H9 (cell line): ENCODE data around the gene PLA2G15. TPM values are rescaled to one million over a fixed set of nuclear protein-coding genes. Genes with fewer than 3 reads are reported as not detected.

Experiments used
- DNase-seq: peaks from one replicate; pipeline ENCODE4 v3.0.0-alpha.2; 2017
- H2AFZ ChIP-seq: one replicate; pipeline ENCODE4 v1.6.1; 2013; ENCODE audit warnings: mild to moderate bottlenecking, low read length, control low read depth, moderate library complexity
- H2AK5ac ChIP-seq: 2 replicates; pipeline ENCODE4 v1.6.1; 2013; ENCODE audit warnings: low read length, control low read depth, mixed read lengths; ENCODE audit not compliant: insufficient read length
- H2BK120ac ChIP-seq: one replicate; pipeline ENCODE4 v1.6.1; 2013; ENCODE audit warnings: low read depth, mild to moderate bottlenecking, low read length, control low read depth, inconsistent platforms; ENCODE audit not compliant: poor library complexity, severe bottlenecking
- H2BK12ac ChIP-seq: 2 replicates; pipeline ENCODE4 v1.6.1; 2013; ENCODE audit warnings: low read length, control low read depth, mixed read lengths, low read depth; ENCODE audit not compliant: insufficient read length
- H2BK15ac ChIP-seq: 2 replicates; pipeline ENCODE4 v1.6.1; 2013; ENCODE audit warnings: low read depth, low read length, control low read depth
- H2BK20ac ChIP-seq: one replicate; pipeline ENCODE4 v1.6.1; 2013; ENCODE audit warnings: low read depth, mild to moderate bottlenecking, low read length, control low read depth, inconsistent platforms; ENCODE audit not compliant: poor library complexity, severe bottlenecking
- H2BK5ac ChIP-seq: 2 replicates; pipeline ENCODE4 v1.6.1; 2013; ENCODE audit warnings: low read length, control low read depth, mixed read lengths; ENCODE audit not compliant: insufficient read length
- H3K14ac ChIP-seq: 2 replicates; pipeline ENCODE4 v1.6.1; 2013; ENCODE audit warnings: low read length, control low read depth; ENCODE audit not compliant: insufficient read depth
- H3K18ac ChIP-seq: 2 replicates; pipeline ENCODE4 v1.6.1; 2013; ENCODE audit warnings: low read depth, mild to moderate bottlenecking, mixed read lengths, low read length, control low read depth; ENCODE audit not compliant: insufficient read length
- H3K23ac ChIP-seq: 2 replicates; pipeline ENCODE4 v1.6.1; 2013; ENCODE audit warnings: low read length, control low read depth, mixed read lengths, low read depth; ENCODE audit not compliant: insufficient read length
- H3K23me2 ChIP-seq: 2 replicates; pipeline ENCODE4 v1.6.1; 2013; ENCODE audit warnings: low read depth, mild to moderate bottlenecking, mixed read lengths, low read length, control low read depth; ENCODE audit not compliant: insufficient read length, poor library complexity, severe bottlenecking
- H3K27ac ChIP-seq: 2 replicates; pipeline ENCODE4 v1.5.1; 2013; ENCODE audit warnings: low read length, control low read depth, mixed read lengths, low read depth; ENCODE audit not compliant: insufficient read length
- H3K27me3 ChIP-seq: 2 replicates; pipeline ENCODE4 v1.6.1; 2013; ENCODE audit warnings: low read length, control low read depth, inconsistent platforms; ENCODE audit not compliant: insufficient read depth
- H3K4ac ChIP-seq: 2 replicates; pipeline ENCODE4 v1.6.1; 2013; ENCODE audit warnings: low read depth, mild to moderate bottlenecking, control low read depth, inconsistent platforms, low read length, moderate library complexity
- H3K4me1 ChIP-seq: 2 replicates; pipeline ENCODE4 v1.6.1; 2013; ENCODE audit warnings: low read length, control low read depth, inconsistent platforms; ENCODE audit not compliant: insufficient read depth
- H3K4me2 ChIP-seq: 2 replicates; pipeline ENCODE4 v1.6.1; 2013; ENCODE audit warnings: low read length, control low read depth, mixed read lengths; ENCODE audit not compliant: insufficient read length, insufficient read depth
- H3K56ac ChIP-seq: 2 replicates; pipeline ENCODE4 v1.6.1; 2013; ENCODE audit warnings: low read depth, mild to moderate bottlenecking, mixed read lengths, low read length, control low read depth; ENCODE audit not compliant: insufficient read length
- H3K79me1 ChIP-seq: 2 replicates; pipeline ENCODE4 v1.6.1; 2013; ENCODE audit warnings: low read depth, mild to moderate bottlenecking, moderate library complexity, low read length, control low read depth, inconsistent platforms; ENCODE audit not compliant: insufficient read depth, poor library complexity, severe bottlenecking
- H3K79me2 ChIP-seq: 2 replicates; pipeline ENCODE4 v1.6.1; 2013; ENCODE audit warnings: low read length, control low read depth, inconsistent platforms; ENCODE audit not compliant: insufficient read depth
- H3K9ac ChIP-seq: 2 replicates; pipeline ENCODE4 v1.6.1; 2013; ENCODE audit warnings: low read length, control low read depth, mixed read lengths; ENCODE audit not compliant: insufficient read length; ENCODE audit errors: extremely low read depth
- H3K9me3 ChIP-seq: one replicate; pipeline ENCODE4 v1.6.1; 2013; ENCODE audit warnings: low read depth, low read length, inconsistent platforms; ENCODE audit not compliant: control insufficient read depth
- H3T11ph ChIP-seq: one replicate; pipeline ENCODE4 v1.6.1; 2013; ENCODE audit warnings: mild to moderate bottlenecking, low read length, control low read depth, inconsistent platforms
- H4K20me1 ChIP-seq: one replicate; pipeline ENCODE4 v1.6.1; 2013; ENCODE audit not compliant: control insufficient read depth, insufficient read length, insufficient read depth
- H4K5ac ChIP-seq: 2 replicates; pipeline ENCODE4 v1.6.1; 2013; ENCODE audit warnings: low read depth, mild to moderate bottlenecking, mixed read lengths, low read length, control low read depth; ENCODE audit not compliant: insufficient read length
- H4K8ac ChIP-seq: replicated peaks from 2 replicates; pipeline ENCODE4 v1.6.1; 2013; ENCODE audit warnings: low read length, control low read depth, mixed read lengths, low read depth; ENCODE audit not compliant: insufficient read length
- H4K91ac ChIP-seq: 2 replicates; pipeline ENCODE4 v1.6.1; 2013; ENCODE audit warnings: low read depth, mild to moderate bottlenecking, moderate library complexity, mixed read lengths, low read length, control low read depth; ENCODE audit not compliant: insufficient read length
- H3K27ac Mint-ChIP-seq, 3 experiments: 2 replicates in 2 of 3; 3 replicates in 1 of 3; pipeline ENCODE4 v1.8.0; 2020 to 2021; ENCODE audit warnings: mixed read lengths in 3 of 3, mild to moderate bottlenecking in 1 of 3, moderate library complexity in 1 of 3
- H3K27me3 Mint-ChIP-seq: 2 replicates; pipeline ENCODE4 v1.8.0; 2021; ENCODE audit warnings: low read depth, mild to moderate bottlenecking, moderate library complexity, mixed read lengths
- H3K36me3 Mint-ChIP-seq, 3 experiments: 2 replicates in 2 of 3; 3 replicates in 1 of 3; pipeline ENCODE4 v1.8.0; 2020 to 2021; ENCODE audit warnings: low read depth in 3 of 3, mixed read lengths in 3 of 3; ENCODE audit not compliant: insufficient read depth in 1 of 3
- H3K4me1 Mint-ChIP-seq, 2 experiments: 2 replicates each; pipeline ENCODE4 v1.8.0; 2020; ENCODE audit warnings: mixed read lengths in 2 of 2
- H3K4me3 Mint-ChIP-seq, 2 experiments: 2 replicates in 1 of 2; 3 replicates in 1 of 2; pipeline ENCODE4 v1.8.0; 2020 to 2021; ENCODE audit warnings: mild to moderate bottlenecking in 2 of 2, mixed read lengths in 2 of 2, moderate library complexity in 1 of 2
- H3K9me3 Mint-ChIP-seq, 2 experiments: 2 replicates in 1 of 2; 3 replicates in 1 of 2; pipeline ENCODE4 v1.8.0; 2020; ENCODE audit warnings: mild to moderate bottlenecking in 2 of 2, mixed read lengths in 2 of 2, moderate library complexity in 1 of 2
- CTCF ChIP-seq: fragments of 200-600 bp; sonication (generic); conservative IDR thresholded peaks from 3 replicates; pipeline ENCODE4 v1.8.0; 2021; ENCODE audit warnings: antibody characterized with exemption, mild to moderate bottlenecking
- WGBS: extraction: QIAGEN DNeasy Blood & Tissue Kit; methylation state at CpG from one replicate; pipeline ENCODE4 v1.1.7; 2013; ENCODE audit warnings: missing lambda C conversion rate, low lambda C conversion rate, mixed read lengths; ENCODE audit not compliant: insufficient read length; ENCODE audit errors: extremely low coverage; 5-methylcytosine and 5-hydroxymethylcytosine counted together
- total RNA-seq: library from RNA; stranded (reverse); gene quantifications from 2 replicates; pipeline ENCODE4 v1.2.1, GENCODE V29; 2021

Gene PLA2G15
- total RNA-seq, 1 experiment from 2014 or later: 11.0 TPM

GRCh38 chr16:68259007-68259825 lies 14.0 kb downstream of the PLA2G15 start:
- no peak overlapping the region for H2AK5ac ChIP-seq
- H4K5ac ChIP-seq: no peak overlapping the region
- H2BK15ac ChIP-seq: no peak overlapping the region
- no peak overlapping the region for H3K56ac ChIP-seq
- no peaks in the 10 kb centered on the region for H3K9me3 Mint-ChIP-seq
- no peak overlapping the region for H2BK5ac ChIP-seq
- no peaks in the 10 kb centered on the region for H3K27me3 ChIP-seq
- 0 out of 4 replicates have a peak, but pooled peaks cover 0 to 3% of the 10 kb centered on the region in 2 experiments for H3K4me1 Mint-ChIP-seq
- no peaks in the 10 kb centered on the region for H3K79me2 ChIP-seq
- WGBS: no CpG with 5 or more reads among the region's 27 CpGs
- H3K14ac ChIP-seq: no peak overlapping the region
- H3K9me3 ChIP-seq: no peaks in the 10 kb centered on the region
- no peak overlapping the region for H3T11ph ChIP-seq
- H2BK12ac ChIP-seq: no peak overlapping the region
- H2BK120ac ChIP-seq: no peak overlapping the region
- H4K91ac ChIP-seq: no peak overlapping the region
- H3K79me1 ChIP-seq: no peaks in the 10 kb centered on the region
- H3K9ac ChIP-seq: no peak overlapping the region
- no peak overlapping the region for H3K18ac ChIP-seq
- no peak overlapping the region for H3K23ac ChIP-seq
- H3K4me3 Mint-ChIP-seq: no peak overlapping the region
- no peaks in the 10 kb centered on the region for H3K23me2 ChIP-seq
- no peak overlapping the region for H3K4ac ChIP-seq
- no peak for TF ChIP-seq CTCF
- no peak overlapping the region for H2BK20ac ChIP-seq
- no peak overlapping the region for H3K4me2 ChIP-seq
- no peak for DNase-seq
- H3K27me3 Mint-ChIP-seq: peaks cover 5% of the 10 kb centered on the region
- no peak overlapping the region for H2AFZ ChIP-seq
- H3K27ac ChIP-seq: no peak overlapping the region
- H4K20me1 ChIP-seq: no peaks in the 10 kb centered on the region
- H3K36me3 Mint-ChIP-seq: peaks cover 0 to 8% (median 2%) of the 10 kb centered on the region in 3 experiments; a peak in 4 of 7 replicates
- H3K4me1 ChIP-seq: no peaks in the 10 kb centered on the region
- no peak overlapping the region for H4K8ac ChIP-seq
- H3K27ac Mint-ChIP-seq: no peak overlapping the region
